ENCODE measurements around the gene ABHD12B. TPM values are rescaled to one million over a fixed set of nuclear protein-coding genes. Genes with fewer than 3 reads are reported as not detected.

Gene ABHD12B
- total RNA-seq = not detected

GRCh38 chr14:50871914-50872732 lies at the start of gene ABHD12B:
Gene ABHD12B (plus strand): TSS chr14:50872053. CDS start chr14:50872175, 122 bp downstream.

GRCh38 chr14:50830932-50831725 lies 40.7 kb upstream of the ABHD12B start, which contains the start of gene NIN:
Gene NIN (minus strand): TSS chr14:50831162. CDS start chr14:50822056, 9,106 bp downstream.

GRCh38 chr14:50943943-50944646 lies 72.2 kb downstream of the ABHD12B start, which contains the start of gene PYGL:
Gene PYGL (minus strand): TSS chr14:50944483. CDS start chr14:50944403, 80 bp downstream.

Small RNA genes lying within 50 kb of the gene (small RNA-seq; reads per million reads assigned to genes)
- gene RF00593 (ENCODE audit: low replicate concordance) = not detected

Other genes starting within 250 kb of the ABHD12B start
- 28.5 TPM for gene SAV1, start 203.7 kb upstream of the ABHD12B start, total RNA-seq
- 147 TPM for gene NIN, start 40.9 kb upstream of the ABHD12B start, total RNA-seq
- gene PYGL, start 72.4 kb downstream of the ABHD12B start, total RNA-seq = 11.0 TPM
- 107 TPM for gene TRIM9, start 223.1 kb downstream of the ABHD12B start, total RNA-seq